Activated B cell treated with CpG ODN at 0.5 μM for 24 hours (primary cell): Measurements from ENCODE around the gene RDM1. TPM values are rescaled to one million over a fixed set of nuclear protein-coding genes. Genes with fewer than 3 reads are reported as not detected.
A peak's percentile ranks its signal among the peaks of the same experiment; 100 is the strongest.

Experiments
- ATAC-seq: fragments of 200-7000 bp; cut with Tn5 transposase; one replicate; pipeline ENCODE4 v1.10.0; 2021; ENCODE audit warnings: low read depth, mild to moderate bottlenecking, moderate library complexity
- CTCF ChIA-PET: fragments of 350-600 bp; sonication (Branson Sonifier 250); formaldehyde crosslinking; loops from one replicate; lab custom pipeline; 2021; ENCODE audit warnings: antibody characterized with exemption; lab: Charles Lee
- POLR2A ChIA-PET: fragments of 350-600 bp; sonication (Branson Sonifier 250); formaldehyde crosslinking; loops from one replicate; lab custom pipeline; 2021; ENCODE audit warnings: antibody characterized with exemption; lab: Charles Lee
- DNase-seq: peaks from one replicate; pipeline ENCODE4 v3.0.0; 2022
- H3K27ac Mint-ChIP-seq: one replicate; pipeline ENCODE4 v1.8.0; 2020; ENCODE audit warnings: mixed read lengths
- H3K27me3 Mint-ChIP-seq: one replicate; pipeline ENCODE4 v1.8.0; 2021; ENCODE audit warnings: mixed read lengths
- H3K36me3 Mint-ChIP-seq: one replicate; pipeline ENCODE4 v1.8.0; 2021; ENCODE audit warnings: low read depth, mixed read lengths
- H3K4me1 Mint-ChIP-seq: one replicate; pipeline ENCODE4 v1.8.0; 2021; ENCODE audit warnings: mixed read lengths
- H3K4me3 Mint-ChIP-seq: one replicate; pipeline ENCODE4 v1.8.0; 2020; ENCODE audit warnings: mild to moderate bottlenecking, mixed read lengths
- H3K9me3 Mint-ChIP-seq: one replicate; pipeline ENCODE4 v1.8.0; 2020; ENCODE audit warnings: mixed read lengths
- CTCF ChIP-seq: fragments of 200-600 bp; IDR thresholded peaks from one replicate; pipeline ENCODE4 v1.8.0; 2022; ENCODE audit warnings: antibody characterized with exemption, mild to moderate bottlenecking
- intact Hi-C: fragments of 100-400 bp; cut with micrococcal nuclease; formaldehyde crosslinking; loops from one replicate; pipeline ENCODE4 v1.15.1; 2024
- total RNA-seq: library from RNA; stranded (reverse); gene quantifications from 2 replicates; pipeline ENCODE4 v1.2.3, GENCODE V29; 2022

Gene RDM1
- not detected in 2 replicates for total RNA-seq

- DNase-seq (peak; percentile 70), ATAC-seq (peak; percentile 96)
- Mint-ChIP-seq H3K9me3 (no peaks in the 10 kb centered on the region), H3K4me1 (peaks cover 10% of the 10 kb centered on the region), H3K36me3 (no peaks in the 10 kb centered on the region), H3K4me3 (peak within 1 kb of the TSS; percentile 81), H3K27ac (no peak within 1 kb of the TSS), H3K27me3 (peaks cover 2% of the 10 kb centered on the region)
- intact Hi-C loops, result no loop called here
- no peak for TF ChIP-seq CTCF
- ChIA-PET POLR2A (no interaction called here), CTCF (no interaction called here)
Observed at GRCh38 chr17:35930211-35931065, at the start of gene RDM1. Gene RDM1 (minus strand): TSS chr17:35930773. CDS start chr17:35930727, 46 bp downstream.

- peaks cover 21% of the 10 kb centered on the region for H3K4me1 Mint-ChIP-seq
- POLR2A ChIA-PET, result no interaction called here
- no peak overlapping the region for H3K4me3 Mint-ChIP-seq
- H3K9me3 Mint-ChIP-seq, result no peaks in the 10 kb centered on the region
- ATAC-seq (no peak), DNase-seq (no peak)
- H3K36me3 Mint-ChIP-seq, result no peaks in the 10 kb centered on the region
- H3K27me3 Mint-ChIP-seq, result peaks cover 10% of the 10 kb centered on the region
- intact Hi-C loops, result no loop called here
- no peak for TF ChIP-seq CTCF
- CTCF ChIA-PET, result interaction anchor here (1.7 to 19.6 kb wide), 3 partner anchors 9 to 169 kb away, joined by 7 to 481 read pairs (median 10); no protein-coding TSS in a partner anchor
- no peak overlapping the region for H3K27ac Mint-ChIP-seq
Observed at GRCh38 chr17:35978346-35978745, 47.8 kb upstream of the RDM1 start.

GRCh38 chr17:35977509-35977908 is 46.9 kb upstream of the RDM1 start:
- Mint-ChIP-seq H3K4me1 (peaks cover 21% of the 10 kb centered on the region), H3K4me3 (no peak overlapping the region), H3K9me3 (no peaks in the 10 kb centered on the region), H3K27me3 (peaks cover 10% of the 10 kb centered on the region), H3K36me3 (no peaks in the 10 kb centered on the region), H3K27ac (no peak overlapping the region)
- ChIA-PET POLR2A (no interaction called here), CTCF (interaction anchor here (1.7 to 19.6 kb wide), 3 partner anchors 8 to 170 kb away, joined by 7 to 481 read pairs (median 10); no protein-coding TSS in a partner anchor)
- TF ChIP-seq CTCF, result no peak
- DNase-seq (no peak), ATAC-seq (peak; percentile 69)
- intact Hi-C loops, result loop anchor here (1.0 kb wide), 1 partner anchor 113 kb away; the partner anchor contains the start of gene CCL3

- intact Hi-C loops, result no loop called here
- POLR2A ChIA-PET, result no interaction called here
- no peak for ATAC-seq
Observed at GRCh38 chr17:35973333-35974260, 43.0 kb upstream of the RDM1 start.

More at GRCh38 chr17:35973333-35974260, 43.0 kb upstream of the RDM1 start:
- TF ChIP-seq CTCF, result no peak
- no peak overlapping the region for H3K4me3 Mint-ChIP-seq
- H3K4me1 Mint-ChIP-seq, result peaks cover 20% of the 10 kb centered on the region
- H3K36me3 Mint-ChIP-seq, result no peaks in the 10 kb centered on the region
- CTCF ChIA-PET, result interaction anchor here (2.0 to 19.6 kb wide), 3 partner anchors 9 to 510 kb away, joined by 8 to 481 read pairs (median 96); partner anchors contain the start of gene ZNHIT3
- peaks cover 5% of the 10 kb centered on the region for H3K27me3 Mint-ChIP-seq
- H3K27ac Mint-ChIP-seq, result no peak overlapping the region
- no peaks in the 10 kb centered on the region for H3K9me3 Mint-ChIP-seq
- no peak for DNase-seq
